Measurements from ENCODE around the gene NR3C2. TPM values are rescaled to one million over a fixed set of nuclear protein-coding genes. Genes with fewer than 3 reads are reported as not detected.

Gene NR3C2
- polyA plus RNA-seq, 1 donor from 2014 or later = 0.06 TPM

DNA sequence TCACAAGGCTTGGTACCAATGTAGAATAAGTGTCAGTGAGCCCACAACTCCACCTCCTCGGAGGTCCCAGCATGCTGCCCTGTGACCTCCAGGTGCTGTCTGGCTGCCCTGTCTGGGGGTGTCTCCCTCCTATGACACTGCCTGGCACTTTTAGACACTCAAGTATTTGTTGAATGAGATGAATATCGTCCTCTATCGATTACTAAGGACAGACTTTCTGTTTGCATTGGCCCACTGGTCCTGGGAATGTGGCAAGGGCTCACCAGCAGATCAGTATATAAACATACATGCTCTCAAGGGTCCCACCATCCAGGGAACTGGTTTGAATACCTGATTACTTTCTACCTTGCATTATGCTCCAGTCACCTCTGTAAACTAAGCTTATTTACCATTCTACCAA lies 333.0 kb downstream of the NR3C2 start:
- no peaks in the 10 kb centered on the region for H4K20me1 ChIP-seq (ENCODE audit: insufficient read depth)
- TF ChIP-seq EZH2 (IDR thresholded peaks at IDR 0.05; ENCODE audit: borderline replicate concordance, insufficient read depth, low read length, poor library complexity, severe bottlenecking) (no peak), RAD21 (conservative IDR thresholded peaks at IDR 0.05) (no peak), POLR2AphosphoS5 (IDR thresholded peaks at IDR 0.05) (no peak), TAF1 (IDR thresholded peaks at IDR 0.05; ENCODE audit: low read depth) (no peak), MXI1 (conservative IDR thresholded peaks at IDR 0.05; ENCODE audit: poor library complexity, severe bottlenecking) (no peak), SMC3 (conservative IDR thresholded peaks at IDR 0.05; ENCODE audit: poor library complexity) (no peak), EP300 (conservative IDR thresholded peaks at IDR 0.05; ENCODE audit: poor library complexity, severe bottlenecking) (no peak)
- TF ChIP-seq, protein P1, sequence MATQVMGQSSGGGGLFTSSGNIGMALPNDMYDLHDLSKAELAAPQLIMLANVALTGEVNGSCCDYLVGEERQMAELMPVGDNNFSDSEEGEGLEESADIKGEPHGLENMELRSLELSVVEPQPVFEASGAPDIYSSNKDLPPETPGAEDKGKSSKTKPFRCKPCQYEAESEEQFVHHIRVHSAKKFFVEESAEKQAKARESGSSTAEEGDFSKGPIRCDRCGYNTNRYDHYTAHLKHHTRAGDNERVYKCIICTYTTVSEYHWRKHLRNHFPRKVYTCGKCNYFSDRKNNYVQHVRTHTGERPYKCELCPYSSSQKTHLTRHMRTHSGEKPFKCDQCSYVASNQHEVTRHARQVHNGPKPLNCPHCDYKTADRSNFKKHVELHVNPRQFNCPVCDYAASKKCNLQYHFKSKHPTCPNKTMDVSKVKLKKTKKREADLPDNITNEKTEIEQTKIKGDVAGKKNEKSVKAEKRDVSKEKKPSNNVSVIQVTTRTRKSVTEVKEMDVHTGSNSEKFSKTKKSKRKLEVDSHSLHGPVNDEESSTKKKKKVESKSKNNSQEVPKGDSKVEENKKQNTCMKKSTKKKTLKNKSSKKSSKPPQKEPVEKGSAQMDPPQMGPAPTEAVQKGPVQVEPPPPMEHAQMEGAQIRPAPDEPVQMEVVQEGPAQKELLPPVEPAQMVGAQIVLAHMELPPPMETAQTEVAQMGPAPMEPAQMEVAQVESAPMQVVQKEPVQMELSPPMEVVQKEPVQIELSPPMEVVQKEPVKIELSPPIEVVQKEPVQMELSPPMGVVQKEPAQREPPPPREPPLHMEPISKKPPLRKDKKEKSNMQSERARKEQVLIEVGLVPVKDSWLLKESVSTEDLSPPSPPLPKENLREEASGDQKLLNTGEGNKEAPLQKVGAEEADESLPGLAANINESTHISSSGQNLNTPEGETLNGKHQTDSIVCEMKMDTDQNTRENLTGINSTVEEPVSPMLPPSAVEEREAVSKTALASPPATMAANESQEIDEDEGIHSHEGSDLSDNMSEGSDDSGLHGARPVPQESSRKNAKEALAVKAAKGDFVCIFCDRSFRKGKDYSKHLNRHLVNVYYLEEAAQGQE (IDR thresholded peaks at IDR 0.05; ENCODE audit: borderline replicate concordance) = no peak
- TF ChIP-seq, protein P2, sequence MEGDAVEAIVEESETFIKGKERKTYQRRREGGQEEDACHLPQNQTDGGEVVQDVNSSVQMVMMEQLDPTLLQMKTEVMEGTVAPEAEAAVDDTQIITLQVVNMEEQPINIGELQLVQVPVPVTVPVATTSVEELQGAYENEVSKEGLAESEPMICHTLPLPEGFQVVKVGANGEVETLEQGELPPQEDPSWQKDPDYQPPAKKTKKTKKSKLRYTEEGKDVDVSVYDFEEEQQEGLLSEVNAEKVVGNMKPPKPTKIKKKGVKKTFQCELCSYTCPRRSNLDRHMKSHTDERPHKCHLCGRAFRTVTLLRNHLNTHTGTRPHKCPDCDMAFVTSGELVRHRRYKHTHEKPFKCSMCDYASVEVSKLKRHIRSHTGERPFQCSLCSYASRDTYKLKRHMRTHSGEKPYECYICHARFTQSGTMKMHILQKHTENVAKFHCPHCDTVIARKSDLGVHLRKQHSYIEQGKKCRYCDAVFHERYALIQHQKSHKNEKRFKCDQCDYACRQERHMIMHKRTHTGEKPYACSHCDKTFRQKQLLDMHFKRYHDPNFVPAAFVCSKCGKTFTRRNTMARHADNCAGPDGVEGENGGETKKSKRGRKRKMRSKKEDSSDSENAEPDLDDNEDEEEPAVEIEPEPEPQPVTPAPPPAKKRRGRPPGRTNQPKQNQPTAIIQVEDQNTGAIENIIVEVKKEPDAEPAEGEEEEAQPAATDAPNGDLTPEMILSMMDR (IDR thresholded peaks at IDR 0.05; ENCODE audit: poor library complexity, severe bottlenecking) = no peak

DNA sequence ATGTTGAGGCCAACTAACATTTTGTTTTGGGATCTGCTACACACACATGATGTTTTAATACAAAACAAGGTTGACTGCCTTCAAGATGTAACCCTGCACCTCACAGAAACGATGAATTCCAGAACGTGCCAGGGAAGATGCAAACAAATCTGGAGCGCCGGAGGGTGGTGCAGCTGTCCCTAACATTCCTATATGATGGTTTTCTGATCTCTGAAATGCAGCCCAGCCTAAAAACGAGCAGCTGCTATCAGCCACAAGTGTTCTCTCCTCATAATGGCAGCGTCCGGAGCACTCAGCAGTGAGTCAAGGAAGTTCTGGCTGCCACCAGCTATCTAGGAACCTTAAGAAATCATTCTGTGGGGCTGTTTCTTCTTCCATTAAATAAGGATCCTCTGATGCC lies 333.4 kb downstream of the NR3C2 start:
- H3F3A ChIP-seq (ENCODE audit: insufficient read depth, low read length, poor library complexity, severe bottlenecking) = no peaks in the 10 kb centered on the region
- TF ChIP-seq MXI1 (conservative IDR thresholded peaks at IDR 0.05; ENCODE audit: poor library complexity, severe bottlenecking) = no peak
- no peaks in the 10 kb centered on the region for H3K27me3 ChIP-seq (ENCODE audit: insufficient read depth, low read depth, low read length)
- H3K9ac ChIP-seq (ENCODE audit: low read length) = no peak overlapping the region
- no peak overlapping the region for H2AFZ ChIP-seq (ENCODE audit: low read depth, low read length)
- H3K4me2 ChIP-seq (ENCODE audit: low read length) = no peak overlapping the region
- H3K27ac ChIP-seq (ENCODE audit: low read length) = no peak overlapping the region
- no peaks in the 10 kb centered on the region for H3K9me3 ChIP-seq (ENCODE audit: low read length)
- H3K4me3 ChIP-seq (ENCODE audit: low read length) = no peak overlapping the region
- H3K9me2 ChIP-seq (ENCODE audit: insufficient read depth, low read length) = no peaks in the 10 kb centered on the region
- no peaks in the 10 kb centered on the region for H3K79me2 ChIP-seq (replicated peaks; ENCODE audit: insufficient read depth, low read length)
- no peaks in the 10 kb centered on the region for H4K20me1 ChIP-seq (ENCODE audit: insufficient read depth)
- H3K36me3 ChIP-seq (ENCODE audit: insufficient read depth, low read length) = no peaks in the 10 kb centered on the region

More for the DNA sequence above, 333.0 kb downstream of the NR3C2 start:
- Histone ChIP-seq H3K79me2 (replicated peaks; ENCODE audit: insufficient read depth, low read length) (no peaks in the 10 kb centered on the region), H3K4me2 (ENCODE audit: low read length) (no peak overlapping the region), H3K9me2 (ENCODE audit: insufficient read depth, low read length) (no peaks in the 10 kb centered on the region), H3K9ac (ENCODE audit: low read length) (no peak overlapping the region), H3K27me3 (ENCODE audit: insufficient read depth, low read depth, low read length) (no peaks in the 10 kb centered on the region), H3K27ac (ENCODE audit: low read length) (no peak overlapping the region), H3K36me3 (ENCODE audit: insufficient read depth, low read length) (no peaks in the 10 kb centered on the region), H3K4me3 (ENCODE audit: low read length) (no peak overlapping the region), H3F3A (ENCODE audit: insufficient read depth, low read length, poor library complexity, severe bottlenecking) (no peaks in the 10 kb centered on the region), H2AFZ (ENCODE audit: low read depth, low read length) (no peak overlapping the region), H3K9me3 (ENCODE audit: low read length) (no peaks in the 10 kb centered on the region)

Data from neural cell (in vitro differentiated cells).